Measurements from ENCODE around the gene ABCC12.

ABCC12 gene

DNA sequence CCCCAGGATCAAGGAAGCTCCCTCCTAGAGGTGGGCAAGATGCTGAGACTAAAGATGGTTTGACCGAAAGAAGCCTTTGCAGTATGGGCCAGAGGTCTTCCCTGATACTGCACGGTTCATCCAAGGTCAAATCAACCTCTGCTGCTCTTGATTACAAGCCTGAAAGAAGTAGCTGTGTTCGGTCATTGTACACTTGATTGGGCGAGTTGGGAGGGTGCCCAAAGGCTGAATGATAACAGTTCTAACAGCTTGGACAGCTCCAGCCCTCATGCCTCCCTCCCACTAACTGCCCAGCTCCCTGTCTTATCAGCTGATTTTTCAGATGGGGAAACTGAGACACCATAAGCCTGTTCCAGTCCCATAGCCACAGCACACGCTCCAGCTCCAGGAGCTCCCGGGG lies 42.8 kb downstream of the ABCC12 start:
- H3K27ac ChIP-seq, result no peak overlapping the region
- no peak for TF ChIP-seq ZFX (IDR thresholded peaks at IDR 0.05)
- TF ChIP-seq, protein P1, sequence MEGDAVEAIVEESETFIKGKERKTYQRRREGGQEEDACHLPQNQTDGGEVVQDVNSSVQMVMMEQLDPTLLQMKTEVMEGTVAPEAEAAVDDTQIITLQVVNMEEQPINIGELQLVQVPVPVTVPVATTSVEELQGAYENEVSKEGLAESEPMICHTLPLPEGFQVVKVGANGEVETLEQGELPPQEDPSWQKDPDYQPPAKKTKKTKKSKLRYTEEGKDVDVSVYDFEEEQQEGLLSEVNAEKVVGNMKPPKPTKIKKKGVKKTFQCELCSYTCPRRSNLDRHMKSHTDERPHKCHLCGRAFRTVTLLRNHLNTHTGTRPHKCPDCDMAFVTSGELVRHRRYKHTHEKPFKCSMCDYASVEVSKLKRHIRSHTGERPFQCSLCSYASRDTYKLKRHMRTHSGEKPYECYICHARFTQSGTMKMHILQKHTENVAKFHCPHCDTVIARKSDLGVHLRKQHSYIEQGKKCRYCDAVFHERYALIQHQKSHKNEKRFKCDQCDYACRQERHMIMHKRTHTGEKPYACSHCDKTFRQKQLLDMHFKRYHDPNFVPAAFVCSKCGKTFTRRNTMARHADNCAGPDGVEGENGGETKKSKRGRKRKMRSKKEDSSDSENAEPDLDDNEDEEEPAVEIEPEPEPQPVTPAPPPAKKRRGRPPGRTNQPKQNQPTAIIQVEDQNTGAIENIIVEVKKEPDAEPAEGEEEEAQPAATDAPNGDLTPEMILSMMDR (conservative IDR thresholded peaks at IDR 0.05), result no peak

DNA sequence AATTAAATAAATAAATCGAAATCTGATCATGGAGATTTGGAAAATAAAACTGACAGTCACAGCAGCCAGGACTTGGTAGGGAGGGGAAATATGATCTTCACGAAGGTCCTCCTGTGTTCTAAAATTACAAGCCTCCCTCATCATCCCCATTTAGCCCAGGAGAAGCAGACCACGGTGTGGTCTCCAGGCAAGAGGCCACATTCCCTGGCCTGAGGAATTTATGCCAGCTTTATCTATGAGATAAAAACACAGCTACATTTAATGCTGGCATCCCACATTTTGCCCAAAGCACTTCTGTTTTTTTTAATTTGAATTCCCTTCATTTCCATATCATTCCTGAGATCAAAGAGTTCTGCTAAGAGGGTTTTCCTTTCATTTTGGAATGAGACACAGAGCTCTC lies 43.2 kb downstream of the ABCC12 start:
- TF ChIP-seq, protein P1 (conservative IDR thresholded peaks at IDR 0.05), result no peak
- no peak for TF ChIP-seq ZFX (IDR thresholded peaks at IDR 0.05)
- H3K27ac ChIP-seq, result no peak overlapping the region

DNA sequence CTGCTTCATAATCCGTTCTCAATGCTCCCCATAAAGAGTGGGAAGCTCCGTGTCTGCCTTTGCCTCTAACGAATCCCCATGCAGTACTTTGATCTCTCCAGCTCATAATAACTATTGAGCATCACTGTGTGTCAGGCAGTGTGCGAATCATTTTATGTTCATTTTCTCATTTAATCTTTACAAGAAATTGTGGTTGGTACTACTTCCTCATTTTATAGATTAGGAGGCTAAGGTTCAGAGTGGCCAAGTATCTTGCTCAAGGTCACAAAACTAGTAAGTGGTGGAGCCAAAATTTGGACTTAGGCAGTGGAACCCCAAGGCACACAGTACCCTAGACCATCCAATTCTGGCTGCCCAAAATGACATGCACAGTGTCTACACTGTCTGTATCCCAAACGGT lies 44.8 kb downstream of the ABCC12 start:
- no peak for TF ChIP-seq ZFX (IDR thresholded peaks at IDR 0.05)
- TF ChIP-seq, protein P1 (conservative IDR thresholded peaks at IDR 0.05), result no peak
- H3K27ac ChIP-seq, result no peak overlapping the region

DNA sequence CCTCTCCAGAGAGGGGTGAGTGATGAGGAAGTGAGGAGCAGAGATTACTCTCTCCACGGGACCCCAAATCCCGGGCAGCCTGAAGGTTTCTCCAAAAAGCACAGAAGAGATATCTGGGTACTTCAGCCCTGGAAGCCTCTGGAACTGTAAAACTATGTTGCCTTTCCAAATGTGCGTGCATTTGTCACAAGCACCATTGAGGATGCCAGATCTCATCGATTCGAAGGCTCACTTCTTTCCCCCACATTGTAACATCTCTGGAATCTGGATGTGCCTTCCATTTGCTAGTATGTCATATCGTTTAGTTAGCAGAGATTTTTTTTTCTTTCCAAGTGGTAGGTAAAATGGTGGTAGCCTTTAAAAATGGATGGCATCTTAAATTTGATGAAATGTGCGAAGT lies 45.8 kb downstream of the ABCC12 start:
- no peak overlapping the region for H3K27ac ChIP-seq
- TF ChIP-seq, protein P1 (conservative IDR thresholded peaks at IDR 0.05), result no peak
- TF ChIP-seq ZFX (IDR thresholded peaks at IDR 0.05), result no peak

DNA sequence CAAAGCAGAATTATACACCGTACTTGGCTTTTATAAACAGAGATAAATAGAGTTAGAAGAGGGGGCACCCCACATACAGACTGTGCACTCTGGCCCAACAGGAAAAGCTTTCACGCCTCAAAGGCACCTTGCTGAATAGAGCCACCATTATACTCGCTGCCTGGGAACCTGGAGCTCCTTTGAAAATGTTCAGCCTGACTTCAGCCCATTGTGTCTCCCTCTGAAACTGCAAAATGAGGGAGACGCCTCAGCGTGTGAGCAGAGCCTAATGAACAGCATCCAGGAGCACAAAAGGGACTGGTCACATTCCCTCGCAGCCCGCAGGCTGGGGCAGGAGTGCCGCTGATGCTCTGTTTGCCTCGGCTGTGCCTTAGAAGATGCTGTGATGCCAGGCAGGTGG lies 46.3 kb downstream of the ABCC12 start:
- TF ChIP-seq ZFX (IDR thresholded peaks at IDR 0.05), result no peak
- TF ChIP-seq, protein P1 (conservative IDR thresholded peaks at IDR 0.05), result no peak
- H3K27ac ChIP-seq, result no peak overlapping the region

DNA sequence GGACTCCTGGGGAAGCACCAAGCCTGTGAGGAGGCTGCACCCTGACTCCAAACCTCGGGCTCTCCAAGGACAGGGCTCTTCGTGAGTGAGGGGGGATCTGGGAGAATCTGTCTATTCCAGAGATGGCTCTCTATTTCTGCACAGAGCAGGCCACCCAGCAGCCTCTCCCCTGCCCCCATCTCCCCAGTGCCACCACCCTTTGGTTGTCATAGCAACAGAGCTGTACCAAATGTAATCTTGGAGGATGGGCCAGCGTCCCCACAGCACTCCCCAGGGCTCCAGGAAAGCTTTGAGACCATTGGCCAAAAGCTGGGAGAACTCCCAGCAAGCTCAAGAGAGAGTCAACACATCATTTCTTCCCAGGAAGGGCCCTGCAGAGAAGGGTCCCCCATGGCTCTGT lies 49.3 kb downstream of the ABCC12 start:
- no peak overlapping the region for H3K27ac ChIP-seq
- TF ChIP-seq, protein P1 (conservative IDR thresholded peaks at IDR 0.05), result no peak
- TF ChIP-seq ZFX (IDR thresholded peaks at IDR 0.05), result no peak

All from C4-2B (cell line).